Measurements from ENCODE around the gene BTD.

DNA sequence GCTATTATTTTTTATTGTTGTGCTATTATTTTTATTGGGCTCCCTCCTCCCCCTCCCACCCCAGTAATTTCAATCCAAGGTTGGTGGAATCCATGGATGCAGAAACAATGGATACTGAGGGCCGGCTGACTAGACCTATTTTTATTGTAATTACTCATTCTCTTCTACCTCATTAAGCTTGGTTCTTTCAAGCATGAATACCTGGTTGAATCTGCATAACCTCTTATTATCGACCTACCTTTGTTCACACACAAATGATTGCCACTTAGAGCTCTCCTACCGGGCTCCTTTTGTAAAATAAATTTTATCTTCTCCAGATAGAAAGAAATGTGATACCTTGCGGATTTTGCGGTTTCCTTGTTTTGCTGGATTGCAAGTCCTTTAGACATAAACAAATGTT is 31.6 kb downstream of the BTD start:
- TF ChIP-seq, protein P1, sequence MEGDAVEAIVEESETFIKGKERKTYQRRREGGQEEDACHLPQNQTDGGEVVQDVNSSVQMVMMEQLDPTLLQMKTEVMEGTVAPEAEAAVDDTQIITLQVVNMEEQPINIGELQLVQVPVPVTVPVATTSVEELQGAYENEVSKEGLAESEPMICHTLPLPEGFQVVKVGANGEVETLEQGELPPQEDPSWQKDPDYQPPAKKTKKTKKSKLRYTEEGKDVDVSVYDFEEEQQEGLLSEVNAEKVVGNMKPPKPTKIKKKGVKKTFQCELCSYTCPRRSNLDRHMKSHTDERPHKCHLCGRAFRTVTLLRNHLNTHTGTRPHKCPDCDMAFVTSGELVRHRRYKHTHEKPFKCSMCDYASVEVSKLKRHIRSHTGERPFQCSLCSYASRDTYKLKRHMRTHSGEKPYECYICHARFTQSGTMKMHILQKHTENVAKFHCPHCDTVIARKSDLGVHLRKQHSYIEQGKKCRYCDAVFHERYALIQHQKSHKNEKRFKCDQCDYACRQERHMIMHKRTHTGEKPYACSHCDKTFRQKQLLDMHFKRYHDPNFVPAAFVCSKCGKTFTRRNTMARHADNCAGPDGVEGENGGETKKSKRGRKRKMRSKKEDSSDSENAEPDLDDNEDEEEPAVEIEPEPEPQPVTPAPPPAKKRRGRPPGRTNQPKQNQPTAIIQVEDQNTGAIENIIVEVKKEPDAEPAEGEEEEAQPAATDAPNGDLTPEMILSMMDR (IDR thresholded peaks at IDR 0.05; ENCODE audit: borderline replicate concordance, extremely low read depth, low read length, poor library complexity, severe bottlenecking): no peak
- TF ChIP-seq EZH2 (IDR thresholded peaks at IDR 0.05; ENCODE audit: borderline replicate concordance, low read depth, low read length, severe bottlenecking): no peak

All from DND-41 (cell line).